HG03378 (cell line): ENCODE data around the gene PPTC7.
A peak's percentile ranks its signal among the peaks of the same experiment; 100 is the strongest.
"Not testable (repeated sequence)": the region's sequence is repeated elsewhere in the genome, so short reads cannot be mapped to it uniquely, and the experiment has no call there.

Experiments used
- ATAC-seq: cut with Tn5 transposase; IDR thresholded peaks from one replicate; pipeline ENCODE4 v1.9.1; 2021; ENCODE audit warnings: mild to moderate bottlenecking, moderate library complexity; ENCODE audit not compliant: unreplicated experiment

The PPTC7 gene

GRCh38 chr12:110537605-110538409 is 45.3 kb downstream of the PPTC7 start:
- no peak for ATAC-seq

DNA sequence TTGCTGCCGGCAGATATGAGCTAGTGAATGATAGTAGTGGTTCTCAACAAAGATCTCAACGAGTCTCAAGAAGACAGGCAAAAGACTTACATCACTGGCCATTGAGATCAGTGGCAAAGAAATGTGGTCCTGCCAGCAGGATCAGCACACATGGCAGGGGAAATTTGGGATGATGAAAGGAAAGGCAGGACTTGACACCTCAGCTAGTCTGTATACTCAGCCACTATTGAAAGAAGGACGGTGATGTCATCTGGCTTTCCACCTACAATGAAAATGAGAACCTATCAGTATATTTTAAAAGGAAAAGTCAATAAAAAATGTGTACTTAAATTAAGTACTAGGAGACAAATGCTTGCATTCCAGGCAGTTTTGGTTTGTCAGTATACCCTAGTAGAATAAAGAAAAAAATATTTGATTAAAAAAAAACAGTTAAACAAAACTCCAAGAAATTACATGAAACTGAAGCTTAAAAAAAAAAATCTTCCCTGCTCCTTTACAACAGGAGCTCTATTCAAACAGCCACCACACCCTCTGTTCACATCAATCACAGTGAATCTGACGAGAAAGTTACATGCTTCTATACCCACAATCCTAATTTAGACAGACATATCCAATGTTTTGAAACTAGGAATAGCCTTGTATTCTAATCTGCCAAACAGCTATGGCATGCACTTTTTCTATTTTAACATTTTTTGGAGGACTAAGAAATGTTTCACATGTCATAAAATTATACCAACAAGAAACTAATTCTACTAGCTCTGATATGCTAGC is 46.1 kb downstream of the PPTC7 start:
- ATAC-seq, result no peak

DNA sequence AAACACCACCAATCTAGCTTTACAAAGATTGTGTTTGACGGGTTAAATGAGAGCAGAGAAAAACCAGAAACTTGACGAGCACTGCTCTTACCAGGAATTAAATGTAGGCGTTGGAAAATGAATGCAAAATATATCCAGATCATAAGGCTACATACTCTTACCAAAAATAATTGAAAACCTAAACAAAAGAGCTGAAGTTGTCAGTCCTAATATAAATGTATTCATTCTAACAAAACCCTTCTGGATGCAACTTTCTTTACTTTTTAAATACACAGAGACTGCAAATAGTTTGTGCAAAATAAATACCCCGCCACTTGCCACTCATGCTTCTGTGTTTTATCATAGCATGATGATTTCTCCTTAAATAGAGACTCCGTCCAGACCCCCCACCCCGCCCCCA is 48.3 kb downstream of the PPTC7 start:
- ATAC-seq, result no peak

GRCh38 chr12:110533607-110534006 is 49.5 kb downstream of the PPTC7 start:
- no peak for ATAC-seq

DNA sequence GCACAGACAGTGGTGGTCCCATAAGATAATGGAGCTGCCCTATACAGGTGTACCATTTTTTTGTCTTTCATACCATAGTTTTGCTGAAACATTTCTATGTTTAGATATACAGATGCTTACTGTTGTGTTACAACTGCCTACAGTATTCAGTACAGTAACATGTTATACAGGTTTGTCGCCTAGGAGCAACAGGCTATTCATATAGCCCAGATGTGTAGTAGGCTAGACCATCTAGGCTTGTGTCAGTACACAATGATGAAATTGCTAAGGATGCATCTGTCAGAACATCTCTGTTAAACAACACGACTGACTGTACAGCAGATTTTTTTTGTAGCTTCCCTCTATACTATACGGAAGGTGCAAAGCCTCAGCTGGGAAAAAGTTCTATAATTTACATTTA is 50.5 kb downstream of the PPTC7 start:
- no peak for ATAC-seq

DNA sequence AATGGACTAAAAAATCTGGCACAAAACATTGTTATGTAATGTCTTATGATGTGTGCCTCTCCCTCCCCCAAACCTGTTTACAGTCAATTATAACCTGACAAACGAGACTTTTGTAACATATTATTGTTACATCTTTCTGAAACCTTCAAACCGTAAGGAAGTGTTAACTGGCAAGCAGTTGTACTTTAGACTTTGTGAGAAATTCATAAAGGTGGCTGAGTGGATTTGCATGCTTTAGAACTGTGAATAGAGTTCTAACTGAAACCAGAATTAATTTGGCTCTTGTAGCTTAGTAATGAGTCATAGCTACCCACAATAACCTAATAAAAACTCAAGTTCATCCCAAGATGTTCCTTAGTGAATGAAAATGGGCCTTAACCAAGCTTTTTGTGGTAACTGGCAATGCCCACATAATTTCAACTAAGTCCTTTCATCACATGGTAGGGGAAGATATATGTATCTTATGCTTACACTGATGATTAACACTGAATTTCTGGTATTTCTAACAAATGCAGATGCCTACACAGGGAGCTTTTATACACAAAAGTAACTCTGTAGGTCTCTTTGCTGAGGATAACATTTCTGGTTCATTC is 51.3 kb downstream of the PPTC7 start:
- peak; percentile 82 for ATAC-seq

GRCh38 chr12:110530511-110530910 is 52.6 kb downstream of the PPTC7 start:
- ATAC-seq, result no peak

DNA sequence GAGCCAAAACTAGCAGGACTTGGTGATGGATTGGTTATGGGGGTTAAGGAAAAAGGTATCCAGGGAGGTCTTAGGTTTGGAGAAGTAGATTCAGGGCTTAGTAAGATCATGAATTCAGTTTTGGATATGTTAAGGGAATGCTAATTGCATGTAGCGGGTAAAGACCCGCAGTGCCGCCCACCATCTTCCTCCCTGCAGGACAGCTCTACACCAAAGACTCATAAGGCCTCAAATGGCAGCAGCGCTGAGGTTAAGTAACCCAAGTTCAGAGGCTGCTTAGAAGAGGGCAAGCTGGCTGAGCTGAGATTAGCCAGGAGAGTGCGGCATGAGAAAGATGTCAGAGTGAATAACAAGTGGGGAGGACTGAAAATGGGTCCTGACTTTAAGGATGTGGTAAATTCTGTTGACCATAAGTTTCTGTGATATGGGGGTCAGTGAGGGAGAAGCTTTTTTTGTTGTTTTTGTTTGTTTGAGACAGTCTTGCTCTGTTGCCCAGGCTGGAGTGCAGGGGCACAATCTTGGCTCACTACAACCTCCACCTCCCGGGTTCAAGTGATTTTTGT is 54.8 kb downstream of the PPTC7 start:
- ATAC-seq, result no peak

GRCh38 chr12:110520876-110521712 is 62.0 kb downstream of the PPTC7 start:
- not testable (repeated sequence) for ATAC-seq

DNA sequence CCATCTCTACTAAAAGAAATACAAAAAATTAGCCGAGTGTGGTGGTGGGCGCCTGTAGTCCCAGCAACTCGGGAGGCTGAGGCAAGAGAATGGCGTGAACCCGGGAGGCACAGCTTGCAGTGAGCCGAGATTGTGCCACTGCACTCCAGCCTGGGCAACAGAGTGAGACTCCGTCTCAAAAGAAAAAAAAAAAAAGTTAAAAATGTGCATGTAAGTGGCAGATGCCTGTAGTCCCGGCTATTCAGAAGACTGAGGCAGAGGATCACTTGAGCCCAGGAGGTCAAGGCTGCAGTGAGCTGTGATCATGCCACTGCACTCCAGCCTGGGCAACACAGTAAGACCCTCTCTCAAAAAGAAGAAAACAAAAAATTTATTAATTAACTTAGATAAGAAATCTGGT is 65.1 kb downstream of the PPTC7 start:
- not testable (repeated sequence) for ATAC-seq

- no peak for ATAC-seq
Observed at GRCh38 chr12:110516995-110517394, 66.1 kb downstream of the PPTC7 start.

GRCh38 chr12:110514363-110514762 is 68.8 kb downstream of the PPTC7 start:
- no peak for ATAC-seq

GRCh38 chr12:110513842-110514241 is 69.3 kb downstream of the PPTC7 start:
- ATAC-seq, result no peak

DNA sequence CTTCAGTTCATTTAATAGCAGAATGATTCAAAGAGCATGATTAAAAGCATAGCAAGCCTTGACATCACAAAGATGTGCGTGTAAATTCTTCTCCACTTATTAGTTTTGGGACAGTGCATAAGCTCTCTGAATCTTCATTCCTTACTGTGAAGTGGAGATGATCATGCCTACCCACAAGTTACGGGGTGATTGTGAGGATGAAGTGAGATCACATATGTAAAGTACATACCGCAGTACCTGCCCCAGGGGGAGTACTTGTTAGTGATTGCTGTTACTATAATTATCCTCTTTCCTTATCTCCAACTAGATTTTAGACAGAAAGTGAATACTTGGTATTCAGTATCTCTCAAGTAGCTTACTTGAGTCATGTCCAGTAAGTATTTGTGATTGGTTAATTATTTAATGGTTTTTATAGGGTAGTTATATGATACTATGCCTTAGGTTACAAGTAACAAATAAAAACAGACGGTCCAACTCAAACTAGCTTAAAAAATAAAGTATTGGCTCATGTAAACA is 75.0 kb downstream of the PPTC7 start:
- ATAC-seq, result no peak

GRCh38 chr12:110505332-110505731 is 77.8 kb downstream of the PPTC7 start:
- no peak for ATAC-seq

GRCh38 chr12:110503432-110503831 is 79.7 kb downstream of the PPTC7 start:
- ATAC-seq, result no peak

DNA sequence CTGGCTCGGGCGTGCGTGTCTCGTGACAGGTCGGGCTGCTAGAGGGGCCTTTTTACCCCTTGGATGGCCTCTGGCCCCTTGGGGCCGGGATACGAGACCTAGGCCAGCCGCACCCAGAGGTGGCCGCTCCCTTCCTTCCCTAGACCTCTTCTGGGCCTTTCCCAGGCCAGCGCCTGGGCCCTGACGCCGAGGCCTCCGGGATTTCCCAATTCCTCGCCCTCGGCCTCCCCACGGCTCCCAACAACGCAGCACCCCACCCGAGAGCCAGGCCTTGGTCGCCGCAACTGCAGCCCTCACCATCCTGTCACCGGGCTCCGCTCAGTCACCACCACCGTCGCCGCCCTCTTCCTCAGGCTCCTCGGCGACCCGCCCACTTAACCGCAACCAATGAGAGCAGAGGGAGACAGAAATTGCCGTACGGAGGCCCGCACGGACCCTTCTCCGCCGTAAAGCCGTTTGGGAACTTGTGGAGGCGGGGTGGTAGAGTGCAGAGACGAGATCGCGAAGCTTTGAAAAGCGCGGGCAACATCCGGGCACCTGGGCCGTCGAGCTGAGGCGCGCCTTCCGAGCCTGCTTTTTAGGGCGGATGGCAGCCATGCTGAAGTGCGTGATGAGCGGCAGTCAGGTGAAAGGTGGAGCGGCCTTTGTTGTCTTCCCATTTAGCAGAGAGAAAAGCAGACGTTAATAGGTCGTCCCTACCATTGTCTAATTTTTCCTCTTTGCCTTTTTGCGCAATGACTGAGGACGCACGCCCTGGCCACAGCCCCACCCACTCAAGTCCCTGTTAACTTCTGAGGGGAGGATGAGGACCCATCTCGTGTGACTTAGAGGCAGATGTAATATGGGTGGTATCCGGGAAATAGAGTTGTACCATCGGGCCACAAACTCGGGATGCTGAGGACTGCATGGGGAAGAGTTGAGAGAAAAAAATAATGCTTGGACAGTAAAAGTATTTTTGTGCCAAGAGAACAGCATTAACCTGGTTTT is 81.1 kb downstream of the PPTC7 start, which contains the start of the genes RAD9B and VPS29:
TSS of gene RAD9B (plus strand) at position 580 of the 987 bp plus-strand sequence. CDS start at position 587, 7 bp downstream.
TSS of gene VPS29 (minus strand) at position 360 of the 987 bp plus-strand sequence. CDS start at position 300, 60 bp downstream.
- peak; percentile 83 for ATAC-seq

- peak; percentile 8 for ATAC-seq
Observed at GRCh38 chr12:110501399-110501751, 81.7 kb downstream of the PPTC7 start.
